ENCODE data around the gene AGPAT1.

DNA sequence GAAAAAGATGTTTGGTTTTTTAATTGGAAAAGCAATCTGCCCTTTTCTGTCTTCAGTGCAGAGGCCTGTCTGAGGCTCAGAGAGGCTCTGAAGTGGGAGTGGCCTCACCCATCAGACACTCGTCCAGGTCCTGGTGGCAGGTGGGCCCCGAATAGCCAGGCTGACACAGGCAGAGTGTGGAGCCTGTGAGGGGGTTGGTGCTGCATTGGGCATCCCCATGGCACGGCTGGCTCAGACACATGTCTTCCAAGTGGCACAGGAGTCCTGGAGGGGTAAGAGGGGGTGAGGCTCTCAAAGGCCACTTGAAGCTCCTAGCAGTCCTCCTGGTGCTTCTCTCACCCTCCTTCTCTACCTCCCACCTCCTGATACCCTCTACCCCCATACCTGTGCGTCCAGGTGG lies 44.1 kb upstream of the AGPAT1 start:
- TF ChIP-seq, protein P1, sequence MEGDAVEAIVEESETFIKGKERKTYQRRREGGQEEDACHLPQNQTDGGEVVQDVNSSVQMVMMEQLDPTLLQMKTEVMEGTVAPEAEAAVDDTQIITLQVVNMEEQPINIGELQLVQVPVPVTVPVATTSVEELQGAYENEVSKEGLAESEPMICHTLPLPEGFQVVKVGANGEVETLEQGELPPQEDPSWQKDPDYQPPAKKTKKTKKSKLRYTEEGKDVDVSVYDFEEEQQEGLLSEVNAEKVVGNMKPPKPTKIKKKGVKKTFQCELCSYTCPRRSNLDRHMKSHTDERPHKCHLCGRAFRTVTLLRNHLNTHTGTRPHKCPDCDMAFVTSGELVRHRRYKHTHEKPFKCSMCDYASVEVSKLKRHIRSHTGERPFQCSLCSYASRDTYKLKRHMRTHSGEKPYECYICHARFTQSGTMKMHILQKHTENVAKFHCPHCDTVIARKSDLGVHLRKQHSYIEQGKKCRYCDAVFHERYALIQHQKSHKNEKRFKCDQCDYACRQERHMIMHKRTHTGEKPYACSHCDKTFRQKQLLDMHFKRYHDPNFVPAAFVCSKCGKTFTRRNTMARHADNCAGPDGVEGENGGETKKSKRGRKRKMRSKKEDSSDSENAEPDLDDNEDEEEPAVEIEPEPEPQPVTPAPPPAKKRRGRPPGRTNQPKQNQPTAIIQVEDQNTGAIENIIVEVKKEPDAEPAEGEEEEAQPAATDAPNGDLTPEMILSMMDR (conservative IDR thresholded peaks at IDR 0.05; ENCODE audit: low read depth in 2 of 2), result no peak
- TF ChIP-seq EZH2phosphoT487 (IDR thresholded peaks at IDR 0.05; ENCODE audit: unreplicated experiment) (no peak), ZNF331 (CRISPR knock-in tag; IDR thresholded peaks at IDR 0.05; ENCODE audit: low read depth) (no peak), POLR2AphosphoS5 (IDR thresholded peaks at IDR 0.05; ENCODE audit: low read depth) (no peak), EZH2 (IDR thresholded peaks at IDR 0.05; ENCODE audit: low read depth, unreplicated experiment) (no peak), CREB1 (CRISPR knock-in tag; IDR thresholded peaks at IDR 0.05; ENCODE audit: low read depth) (no peak), JUNB (IDR thresholded peaks at IDR 0.05; ENCODE audit: unreplicated experiment) (no peak), ZNF114 (CRISPR knock-in tag; IDR thresholded peaks at IDR 0.05) (no peak)
- TF ChIP-seq, protein P2, sequence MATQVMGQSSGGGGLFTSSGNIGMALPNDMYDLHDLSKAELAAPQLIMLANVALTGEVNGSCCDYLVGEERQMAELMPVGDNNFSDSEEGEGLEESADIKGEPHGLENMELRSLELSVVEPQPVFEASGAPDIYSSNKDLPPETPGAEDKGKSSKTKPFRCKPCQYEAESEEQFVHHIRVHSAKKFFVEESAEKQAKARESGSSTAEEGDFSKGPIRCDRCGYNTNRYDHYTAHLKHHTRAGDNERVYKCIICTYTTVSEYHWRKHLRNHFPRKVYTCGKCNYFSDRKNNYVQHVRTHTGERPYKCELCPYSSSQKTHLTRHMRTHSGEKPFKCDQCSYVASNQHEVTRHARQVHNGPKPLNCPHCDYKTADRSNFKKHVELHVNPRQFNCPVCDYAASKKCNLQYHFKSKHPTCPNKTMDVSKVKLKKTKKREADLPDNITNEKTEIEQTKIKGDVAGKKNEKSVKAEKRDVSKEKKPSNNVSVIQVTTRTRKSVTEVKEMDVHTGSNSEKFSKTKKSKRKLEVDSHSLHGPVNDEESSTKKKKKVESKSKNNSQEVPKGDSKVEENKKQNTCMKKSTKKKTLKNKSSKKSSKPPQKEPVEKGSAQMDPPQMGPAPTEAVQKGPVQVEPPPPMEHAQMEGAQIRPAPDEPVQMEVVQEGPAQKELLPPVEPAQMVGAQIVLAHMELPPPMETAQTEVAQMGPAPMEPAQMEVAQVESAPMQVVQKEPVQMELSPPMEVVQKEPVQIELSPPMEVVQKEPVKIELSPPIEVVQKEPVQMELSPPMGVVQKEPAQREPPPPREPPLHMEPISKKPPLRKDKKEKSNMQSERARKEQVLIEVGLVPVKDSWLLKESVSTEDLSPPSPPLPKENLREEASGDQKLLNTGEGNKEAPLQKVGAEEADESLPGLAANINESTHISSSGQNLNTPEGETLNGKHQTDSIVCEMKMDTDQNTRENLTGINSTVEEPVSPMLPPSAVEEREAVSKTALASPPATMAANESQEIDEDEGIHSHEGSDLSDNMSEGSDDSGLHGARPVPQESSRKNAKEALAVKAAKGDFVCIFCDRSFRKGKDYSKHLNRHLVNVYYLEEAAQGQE (IDR thresholded peaks at IDR 0.05; ENCODE audit: unreplicated experiment), result no peak
- TF ChIP-seq, protein P3, sequence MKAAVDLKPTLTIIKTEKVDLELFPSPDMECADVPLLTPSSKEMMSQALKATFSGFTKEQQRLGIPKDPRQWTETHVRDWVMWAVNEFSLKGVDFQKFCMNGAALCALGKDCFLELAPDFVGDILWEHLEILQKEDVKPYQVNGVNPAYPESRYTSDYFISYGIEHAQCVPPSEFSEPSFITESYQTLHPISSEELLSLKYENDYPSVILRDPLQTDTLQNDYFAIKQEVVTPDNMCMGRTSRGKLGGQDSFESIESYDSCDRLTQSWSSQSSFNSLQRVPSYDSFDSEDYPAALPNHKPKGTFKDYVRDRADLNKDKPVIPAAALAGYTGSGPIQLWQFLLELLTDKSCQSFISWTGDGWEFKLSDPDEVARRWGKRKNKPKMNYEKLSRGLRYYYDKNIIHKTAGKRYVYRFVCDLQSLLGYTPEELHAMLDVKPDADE (IDR thresholded peaks at IDR 0.05), result no peak
- TF ChIP-seq, protein P4, sequence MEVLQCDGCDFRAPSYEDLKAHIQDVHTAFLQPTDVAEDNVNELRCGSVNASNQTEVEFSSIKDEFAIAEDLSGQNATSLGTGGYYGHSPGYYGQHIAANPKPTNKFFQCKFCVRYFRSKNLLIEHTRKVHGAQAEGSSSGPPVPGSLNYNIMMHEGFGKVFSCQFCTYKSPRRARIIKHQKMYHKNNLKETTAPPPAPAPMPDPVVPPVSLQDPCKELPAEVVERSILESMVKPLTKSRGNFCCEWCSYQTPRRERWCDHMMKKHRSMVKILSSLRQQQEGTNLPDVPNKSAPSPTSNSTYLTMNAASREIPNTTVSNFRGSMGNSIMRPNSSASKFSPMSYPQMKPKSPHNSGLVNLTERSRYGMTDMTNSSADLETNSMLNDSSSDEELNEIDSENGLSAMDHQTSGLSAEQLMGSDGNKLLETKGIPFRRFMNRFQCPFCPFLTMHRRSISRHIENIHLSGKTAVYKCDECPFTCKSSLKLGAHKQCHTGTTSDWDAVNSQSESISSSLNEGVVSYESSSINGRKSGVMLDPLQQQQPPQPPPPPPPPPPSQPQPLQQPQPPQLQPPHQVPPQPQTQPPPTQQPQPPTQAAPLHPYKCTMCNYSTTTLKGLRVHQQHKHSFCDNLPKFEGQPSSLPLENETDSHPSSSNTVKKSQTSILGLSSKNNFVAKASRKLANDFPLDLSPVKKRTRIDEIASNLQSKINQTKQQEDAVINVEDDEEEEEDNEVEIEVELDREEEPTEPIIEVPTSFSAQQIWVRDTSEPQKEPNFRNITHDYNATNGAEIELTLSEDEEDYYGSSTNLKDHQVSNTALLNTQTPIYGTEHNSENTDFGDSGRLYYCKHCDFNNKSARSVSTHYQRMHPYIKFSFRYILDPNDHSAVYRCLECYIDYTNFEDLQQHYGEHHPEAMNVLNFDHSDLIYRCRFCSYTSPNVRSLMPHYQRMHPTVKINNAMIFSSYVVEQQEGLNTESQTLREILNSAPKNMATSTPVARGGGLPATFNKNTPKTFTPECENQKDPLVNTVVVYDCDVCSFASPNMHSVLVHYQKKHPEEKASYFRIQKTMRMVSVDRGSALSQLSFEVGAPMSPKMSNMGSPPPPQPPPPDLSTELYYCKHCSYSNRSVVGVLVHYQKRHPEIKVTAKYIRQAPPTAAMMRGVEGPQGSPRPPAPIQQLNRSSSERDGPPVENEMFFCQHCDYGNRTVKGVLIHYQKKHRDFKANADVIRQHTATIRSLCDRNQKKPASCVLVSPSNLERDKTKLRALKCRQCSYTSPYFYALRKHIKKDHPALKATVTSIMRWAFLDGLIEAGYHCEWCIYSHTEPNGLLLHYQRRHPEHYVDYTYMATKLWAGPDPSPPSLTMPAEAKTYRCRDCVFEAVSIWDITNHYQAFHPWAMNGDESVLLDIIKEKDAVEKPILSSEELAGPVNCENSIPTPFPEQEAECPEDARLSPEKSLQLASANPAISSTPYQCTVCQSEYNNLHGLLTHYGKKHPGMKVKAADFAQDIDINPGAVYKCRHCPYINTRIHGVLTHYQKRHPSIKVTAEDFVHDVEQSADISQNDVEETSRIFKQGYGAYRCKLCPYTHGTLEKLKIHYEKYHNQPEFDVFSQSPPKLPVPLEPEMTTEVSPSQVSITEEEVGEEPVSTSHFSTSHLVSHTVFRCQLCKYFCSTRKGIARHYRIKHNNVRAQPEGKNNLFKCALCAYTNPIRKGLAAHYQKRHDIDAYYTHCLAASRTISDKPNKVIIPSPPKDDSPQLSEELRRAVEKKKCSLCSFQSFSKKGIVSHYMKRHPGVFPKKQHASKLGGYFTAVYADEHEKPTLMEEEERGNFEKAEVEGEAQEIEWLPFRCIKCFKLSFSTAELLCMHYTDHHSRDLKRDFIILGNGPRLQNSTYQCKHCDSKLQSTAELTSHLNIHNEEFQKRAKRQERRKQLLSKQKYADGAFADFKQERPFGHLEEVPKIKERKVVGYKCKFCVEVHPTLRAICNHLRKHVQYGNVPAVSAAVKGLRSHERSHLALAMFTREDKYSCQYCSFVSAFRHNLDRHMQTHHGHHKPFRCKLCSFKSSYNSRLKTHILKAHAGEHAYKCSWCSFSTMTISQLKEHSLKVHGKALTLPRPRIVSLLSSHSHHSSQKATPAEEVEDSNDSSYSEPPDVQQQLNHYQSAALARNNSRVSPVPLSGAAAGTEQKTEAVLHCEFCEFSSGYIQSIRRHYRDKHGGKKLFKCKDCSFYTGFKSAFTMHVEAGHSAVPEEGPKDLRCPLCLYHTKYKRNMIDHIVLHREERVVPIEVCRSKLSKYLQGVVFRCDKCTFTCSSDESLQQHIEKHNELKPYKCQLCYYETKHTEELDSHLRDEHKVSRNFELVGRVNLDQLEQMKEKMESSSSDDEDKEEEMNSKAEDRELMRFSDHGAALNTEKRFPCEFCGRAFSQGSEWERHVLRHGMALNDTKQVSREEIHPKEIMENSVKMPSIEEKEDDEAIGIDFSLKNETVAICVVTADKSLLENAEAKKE (CRISPR knock-in tag; IDR thresholded peaks at IDR 0.05), result no peak

All from GM23338 (cell line).